SK-N-SH treated with all-trans-retinoic acid at 6 μM for 48 hours (cell line): Measurements from ENCODE around the gene SESN3.

ENCODE experiments used
- ATAC-seq: fragments of 200-7000 bp; cut with Tn5 transposase; 3 replicates; pipeline ENCODE4 v1.9.1; 2020; ENCODE audit warnings: mild to moderate bottlenecking, moderate library complexity
- ARNTL ChIP-seq: fragments of 450-650 bp; formaldehyde crosslinking; IDR thresholded peaks from 2 replicates; pipeline ENCODE4 v1.5.0; 2020; ENCODE audit warnings: low read depth, mild to moderate bottlenecking, moderate library complexity, borderline replicate concordance
- BACH2 ChIP-seq: fragments of 250-450 bp; sonication (Bioruptor Pico); IDR thresholded peaks from 2 replicates; pipeline ENCODE4 v1.9.0; 2021; ENCODE audit warnings: mild to moderate bottlenecking, borderline replicate concordance
- ESRRG ChIP-seq: fragments of 250-450 bp; sonication (Bioruptor Pico); IDR thresholded peaks from 2 replicates; pipeline ENCODE4 v1.6.1; 2021; ENCODE audit warnings: mild to moderate bottlenecking
- GLIS3 ChIP-seq: fragments of 250-450 bp; sonication (Bioruptor Pico); IDR thresholded peaks from 2 replicates; pipeline ENCODE4 v1.5.0; 2020; ENCODE audit warnings: mild to moderate bottlenecking, moderate library complexity
- ISL1 ChIP-seq: fragments of 250-450 bp; sonication (Bioruptor Pico); IDR thresholded peaks from 2 replicates; pipeline ENCODE4 v2.1.2; 2022; ENCODE audit warnings: mild to moderate bottlenecking, moderate library complexity
- OSR1 ChIP-seq: fragments of 250-450 bp; sonication (Bioruptor Pico); IDR thresholded peaks from 2 replicates; pipeline ENCODE4 v1.8.0; 2022; ENCODE audit warnings: moderate library complexity, mild to moderate bottlenecking, inconsistent platforms
- PPARA ChIP-seq: fragments of 250-450 bp; sonication (Bioruptor Pico); IDR thresholded peaks from 2 replicates; pipeline ENCODE4 v1.5.0; 2020; ENCODE audit warnings: mild to moderate bottlenecking, borderline replicate concordance
- RARB ChIP-seq: fragments of 250-450 bp; sonication (Bioruptor Pico); IDR thresholded peaks from 2 replicates; pipeline ENCODE4 v1.8.0; 2021; ENCODE audit warnings: mild to moderate bottlenecking, moderate library complexity
- SNAI2 ChIP-seq: fragments of 250-450 bp; sonication (Bioruptor Pico); IDR thresholded peaks from 2 replicates; pipeline ENCODE4 v1.5.0; 2020; ENCODE audit warnings: mild to moderate bottlenecking, moderate library complexity
- TCF4 ChIP-seq: fragments of 250-450 bp; sonication (Bioruptor Pico); IDR thresholded peaks from 2 replicates; pipeline ENCODE4 v1.8.0; 2021; ENCODE audit warnings: mild to moderate bottlenecking, moderate library complexity, borderline replicate concordance
- TOX ChIP-seq: fragments of 250-450 bp; sonication (Bioruptor Pico); IDR thresholded peaks from 2 replicates; pipeline ENCODE4 v1.8.0; 2021; ENCODE audit warnings: mild to moderate bottlenecking, moderate library complexity, borderline replicate concordance
- ZC3H10 ChIP-seq: fragments of 250-450 bp; sonication (Bioruptor Pico); IDR thresholded peaks from 2 replicates; pipeline ENCODE4 v1.5.1; 2021; ENCODE audit warnings: mild to moderate bottlenecking, moderate library complexity
- ZFP3 ChIP-seq: fragments of 250-450 bp; sonication (Bioruptor Pico); IDR thresholded peaks from 2 replicates; pipeline ENCODE4 v1.5.0; 2020; ENCODE audit warnings: mild to moderate bottlenecking, moderate library complexity
- ZFP30 ChIP-seq: fragments of 450-650 bp; formaldehyde crosslinking; IDR thresholded peaks from 2 replicates; pipeline ENCODE4 v1.5.0; 2022; ENCODE audit warnings: mild to moderate bottlenecking, moderate library complexity
- ZNF565 ChIP-seq: fragments of 450-650 bp; formaldehyde crosslinking; conservative IDR thresholded peaks from 2 replicates; pipeline ENCODE4 v1.5.0; 2020; ENCODE audit warnings: low read depth, mild to moderate bottlenecking, moderate library complexity
- ZNF8 ChIP-seq: fragments of 450-650 bp; formaldehyde crosslinking; IDR thresholded peaks from 2 replicates; pipeline ENCODE4 v1.5.0; 2020; ENCODE audit warnings: mild to moderate bottlenecking, moderate library complexity
- TF ChIP-seq, protein P1 (sequence below): fragments of 250-450 bp; sonication (Bioruptor Pico); IDR thresholded peaks from 2 replicates; pipeline ENCODE4 v1.5.1; 2021; ENCODE audit warnings: mild to moderate bottlenecking, moderate library complexity
- TF ChIP-seq, protein P2 (sequence below): fragments of 250-450 bp; sonication (Bioruptor Pico); IDR thresholded peaks from 2 replicates; pipeline ENCODE4 v1.5.1; 2020; ENCODE audit warnings: low read depth, mild to moderate bottlenecking, moderate library complexity
- TF ChIP-seq, protein P3 (sequence below): fragments of 250-450 bp; sonication (Bioruptor Pico); IDR thresholded peaks from 2 replicates; pipeline ENCODE4 v1.5.0; 2020; ENCODE audit warnings: mild to moderate bottlenecking, moderate library complexity
- TF ChIP-seq, protein P4 (sequence below): fragments of 250-450 bp; sonication (Bioruptor Pico); IDR thresholded peaks from 2 replicates; pipeline ENCODE4 v1.8.0; 2021; ENCODE audit warnings: low read depth, mild to moderate bottlenecking, moderate library complexity, borderline replicate concordance

The SESN3 gene

DNA sequence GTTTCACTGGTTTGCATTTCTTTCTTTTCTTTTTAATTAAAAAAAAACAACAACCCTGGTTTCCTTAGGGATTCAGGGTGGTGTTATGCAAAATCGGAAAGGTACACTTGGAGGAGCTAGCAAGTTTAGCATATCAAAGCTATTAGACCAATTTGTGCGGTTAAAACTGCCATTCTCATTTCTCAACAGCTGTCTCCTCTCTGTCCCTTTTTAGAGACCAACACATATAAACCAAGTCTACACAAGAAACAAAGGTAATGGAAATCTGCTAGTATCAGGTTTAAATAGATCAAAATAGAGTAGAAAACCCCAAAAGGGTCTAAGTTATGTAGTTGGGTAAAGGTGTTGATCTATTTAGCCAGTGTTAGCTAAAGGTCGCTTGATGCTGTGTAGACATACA, 1.7 kb upstream of the SESN3 start:
- TF ChIP-seq ISL1 (CRISPR knock-in tag) (no peak), ARNTL (CRISPR knock-in tag) (no peak), TCF4 (no peak), SNAI2 (CRISPR knock-in tag) (no peak), OSR1 (CRISPR knock-in tag) (no peak), GLIS3 (no peak)
- TF ChIP-seq, protein P1, sequence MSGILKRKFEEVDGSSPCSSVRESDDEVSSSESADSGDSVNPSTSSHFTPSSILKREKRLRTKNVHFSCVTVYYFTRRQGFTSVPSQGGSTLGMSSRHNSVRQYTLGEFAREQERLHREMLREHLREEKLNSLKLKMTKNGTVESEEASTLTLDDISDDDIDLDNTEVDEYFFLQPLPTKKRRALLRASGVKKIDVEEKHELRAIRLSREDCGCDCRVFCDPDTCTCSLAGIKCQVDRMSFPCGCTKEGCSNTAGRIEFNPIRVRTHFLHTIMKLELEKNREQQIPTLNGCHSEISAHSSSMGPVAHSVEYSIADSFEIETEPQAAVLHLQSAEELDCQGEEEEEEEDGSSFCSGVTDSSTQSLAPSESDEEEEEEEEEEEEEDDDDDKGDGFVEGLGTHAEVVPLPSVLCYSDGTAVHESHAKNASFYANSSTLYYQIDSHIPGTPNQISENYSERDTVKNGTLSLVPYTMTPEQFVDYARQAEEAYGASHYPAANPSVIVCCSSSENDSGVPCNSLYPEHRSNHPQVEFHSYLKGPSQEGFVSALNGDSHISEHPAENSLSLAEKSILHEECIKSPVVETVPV (CRISPR knock-in tag) = no peak
- TF ChIP-seq, protein P2, sequence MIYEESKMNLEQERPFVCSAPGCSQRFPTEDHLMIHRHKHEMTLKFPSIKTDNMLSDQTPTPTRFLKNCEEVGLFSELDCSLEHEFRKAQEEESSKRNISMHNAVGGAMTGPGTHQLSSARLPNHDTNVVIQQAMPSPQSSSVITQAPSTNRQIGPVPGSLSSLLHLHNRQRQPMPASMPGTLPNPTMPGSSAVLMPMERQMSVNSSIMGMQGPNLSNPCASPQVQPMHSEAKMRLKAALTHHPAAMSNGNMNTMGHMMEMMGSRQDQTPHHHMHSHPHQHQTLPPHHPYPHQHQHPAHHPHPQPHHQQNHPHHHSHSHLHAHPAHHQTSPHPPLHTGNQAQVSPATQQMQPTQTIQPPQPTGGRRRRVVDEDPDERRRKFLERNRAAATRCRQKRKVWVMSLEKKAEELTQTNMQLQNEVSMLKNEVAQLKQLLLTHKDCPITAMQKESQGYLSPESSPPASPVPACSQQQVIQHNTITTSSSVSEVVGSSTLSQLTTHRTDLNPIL (CRISPR knock-in tag) = no peak
- ATAC-seq = no peak

DNA sequence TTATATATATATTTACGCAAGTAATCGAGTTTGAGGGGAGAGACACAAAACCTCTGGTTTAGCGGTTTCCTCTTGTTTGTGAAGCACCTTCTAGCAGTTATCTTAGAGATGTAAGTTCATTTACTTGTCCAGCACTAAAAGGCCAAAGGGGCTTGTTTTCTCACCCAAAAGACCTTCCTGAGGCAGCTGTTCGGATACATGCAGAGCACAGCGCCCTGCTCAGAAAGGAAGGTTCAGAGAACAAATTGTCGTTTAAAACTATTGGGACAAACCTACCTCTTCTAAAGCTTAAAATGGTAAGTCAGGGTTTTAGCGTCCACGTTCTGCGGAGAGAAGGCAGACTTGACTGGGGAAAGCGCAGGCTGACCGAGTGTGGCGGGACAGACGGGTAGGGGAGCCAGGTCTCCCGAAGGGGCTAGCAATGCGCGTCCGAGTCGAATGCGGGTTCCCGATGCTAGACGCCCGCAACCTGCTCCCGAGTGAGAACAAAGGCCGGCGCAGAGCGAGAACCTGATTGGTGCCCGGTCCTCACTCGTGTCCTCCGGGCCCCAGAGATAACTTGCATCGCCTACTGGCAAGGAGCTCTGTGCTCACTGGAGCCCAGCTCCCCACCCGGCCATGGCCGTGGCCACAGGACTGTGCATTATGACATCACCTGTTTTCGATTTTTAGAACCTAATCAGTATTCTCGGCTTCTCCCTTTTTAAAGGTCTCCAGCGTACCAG, 1.0 kb upstream of the SESN3 start:
- TF ChIP-seq GLIS3 = 0 out of 2 replicates have a peak, but pooled peaks have one; percentile 2
- no peak for TF ChIP-seq TOX (CRISPR knock-in tag)
- ATAC-seq = peak; percentile 29

DNA sequence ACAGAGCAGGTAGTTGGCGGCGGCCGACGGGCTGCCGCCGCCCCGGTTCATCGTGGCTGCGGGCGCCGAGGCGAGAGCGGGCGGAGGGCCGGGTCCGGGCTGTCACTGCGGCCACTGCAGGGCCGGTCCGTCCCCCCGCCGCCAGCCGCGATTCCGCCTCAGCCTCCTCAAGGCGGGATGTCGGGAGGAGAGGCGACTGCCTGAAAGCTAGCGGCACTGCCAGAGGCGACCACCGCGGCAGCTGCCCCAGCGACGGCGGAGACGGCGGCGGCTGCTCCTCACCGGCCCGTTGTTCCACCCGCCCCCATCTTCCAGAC, 234 bp downstream of the SESN3 start:
- peak; percentile 8 for ATAC-seq
- TF ChIP-seq, protein P3, sequence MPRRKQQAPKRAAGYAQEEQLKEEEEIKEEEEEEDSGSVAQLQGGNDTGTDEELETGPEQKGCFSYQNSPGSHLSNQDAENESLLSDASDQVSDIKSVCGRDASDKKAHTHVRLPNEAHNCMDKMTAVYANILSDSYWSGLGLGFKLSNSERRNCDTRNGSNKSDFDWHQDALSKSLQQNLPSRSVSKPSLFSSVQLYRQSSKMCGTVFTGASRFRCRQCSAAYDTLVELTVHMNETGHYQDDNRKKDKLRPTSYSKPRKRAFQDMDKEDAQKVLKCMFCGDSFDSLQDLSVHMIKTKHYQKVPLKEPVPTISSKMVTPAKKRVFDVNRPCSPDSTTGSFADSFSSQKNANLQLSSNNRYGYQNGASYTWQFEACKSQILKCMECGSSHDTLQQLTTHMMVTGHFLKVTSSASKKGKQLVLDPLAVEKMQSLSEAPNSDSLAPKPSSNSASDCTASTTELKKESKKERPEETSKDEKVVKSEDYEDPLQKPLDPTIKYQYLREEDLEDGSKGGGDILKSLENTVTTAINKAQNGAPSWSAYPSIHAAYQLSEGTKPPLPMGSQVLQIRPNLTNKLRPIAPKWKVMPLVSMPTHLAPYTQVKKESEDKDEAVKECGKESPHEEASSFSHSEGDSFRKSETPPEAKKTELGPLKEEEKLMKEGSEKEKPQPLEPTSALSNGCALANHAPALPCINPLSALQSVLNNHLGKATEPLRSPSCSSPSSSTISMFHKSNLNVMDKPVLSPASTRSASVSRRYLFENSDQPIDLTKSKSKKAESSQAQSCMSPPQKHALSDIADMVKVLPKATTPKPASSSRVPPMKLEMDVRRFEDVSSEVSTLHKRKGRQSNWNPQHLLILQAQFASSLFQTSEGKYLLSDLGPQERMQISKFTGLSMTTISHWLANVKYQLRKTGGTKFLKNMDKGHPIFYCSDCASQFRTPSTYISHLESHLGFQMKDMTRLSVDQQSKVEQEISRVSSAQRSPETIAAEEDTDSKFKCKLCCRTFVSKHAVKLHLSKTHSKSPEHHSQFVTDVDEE (CRISPR knock-in tag) = no peak
- TF ChIP-seq ISL1 (CRISPR knock-in tag) (no peak), ARNTL (CRISPR knock-in tag) (no peak), GLIS3 (no peak), ZFP30 (CRISPR knock-in tag) (no peak), ZFP3 (no peak), RARB (CRISPR knock-in tag) (no peak), ZNF8 (CRISPR knock-in tag) (no peak), ZNF565 (no peak), TCF4 (no peak), ZC3H10 (CRISPR knock-in tag) (no peak), BACH2 (CRISPR knock-in tag) (no peak), SNAI2 (CRISPR knock-in tag) (no peak)
- TF ChIP-seq, protein P2 (CRISPR knock-in tag) = no peak
- TF ChIP-seq, protein P4, sequence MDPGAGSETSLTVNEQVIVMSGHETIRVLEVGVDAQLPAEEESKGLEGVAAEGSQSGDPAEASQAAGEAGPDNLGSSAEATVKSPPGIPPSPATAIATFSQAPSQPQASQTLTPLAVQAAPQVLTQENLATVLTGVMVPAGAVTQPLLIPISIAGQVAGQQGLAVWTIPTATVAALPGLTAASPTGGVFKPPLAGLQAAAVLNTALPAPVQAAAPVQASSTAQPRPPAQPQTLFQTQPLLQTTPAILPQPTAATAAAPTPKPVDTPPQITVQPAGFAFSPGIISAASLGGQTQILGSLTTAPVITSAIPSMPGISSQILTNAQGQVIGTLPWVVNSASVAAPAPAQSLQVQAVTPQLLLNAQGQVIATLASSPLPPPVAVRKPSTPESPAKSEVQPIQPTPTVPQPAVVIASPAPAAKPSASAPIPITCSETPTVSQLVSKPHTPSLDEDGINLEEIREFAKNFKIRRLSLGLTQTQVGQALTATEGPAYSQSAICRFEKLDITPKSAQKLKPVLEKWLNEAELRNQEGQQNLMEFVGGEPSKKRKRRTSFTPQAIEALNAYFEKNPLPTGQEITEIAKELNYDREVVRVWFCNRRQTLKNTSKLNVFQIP (CRISPR knock-in tag) = no peak

DNA sequence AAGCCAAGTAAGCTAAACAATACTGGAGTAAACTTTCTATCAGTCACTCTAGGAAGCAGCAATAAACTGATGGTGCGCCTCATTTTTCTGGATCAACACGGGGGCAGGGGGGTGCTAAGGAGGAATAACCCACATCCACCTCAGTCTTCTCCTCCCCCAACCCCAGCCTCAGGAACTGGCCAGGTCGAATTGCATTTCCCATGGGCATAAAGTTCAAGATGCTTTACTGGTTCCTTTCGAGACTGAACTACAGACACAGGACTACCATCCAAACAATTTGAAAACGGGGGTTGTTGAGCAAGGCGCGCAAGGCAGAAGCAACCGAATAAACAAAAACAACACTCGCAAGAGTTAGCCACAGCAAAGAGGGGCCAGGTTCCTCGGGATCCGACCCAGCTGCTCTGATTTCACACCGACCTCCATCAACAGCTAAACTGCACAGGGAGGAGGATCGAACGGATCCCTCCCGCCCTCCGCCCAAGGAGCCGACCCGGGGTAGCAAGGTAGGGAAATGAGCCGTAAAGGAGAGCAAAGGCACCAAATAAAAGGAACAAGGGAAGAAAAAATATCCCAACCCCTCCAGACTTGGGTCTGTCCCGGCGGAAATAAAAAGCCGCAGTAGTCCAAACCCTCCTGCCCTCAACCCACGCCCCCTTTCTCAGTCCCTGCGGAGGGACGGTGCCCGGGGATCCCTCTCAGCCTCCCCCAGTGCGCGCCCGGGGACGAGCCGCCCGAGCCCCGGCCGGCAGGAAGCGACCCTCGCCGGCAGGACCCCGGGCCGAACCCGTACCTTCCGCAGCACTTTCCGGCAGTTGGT, 801 bp downstream of the SESN3 start:
- TF ChIP-seq ESRRG (CRISPR knock-in tag) (no peak), GLIS3 (no peak), TOX (CRISPR knock-in tag) (no peak), PPARA (CRISPR knock-in tag) (no peak), ARNTL (CRISPR knock-in tag) (no peak), ZNF565 (no peak)

More for the DNA sequence above, 801 bp downstream of the SESN3 start:
- peak; percentile 11 for ATAC-seq
